Transverse colon (tissue), 4 donors: Measurements from ENCODE around the gene GGTLC1. TPM values are rescaled to one million over a fixed set of nuclear protein-coding genes. Genes with fewer than 3 reads are reported as not detected.

Experiments
- DNase-seq: peaks from one replicate; pipeline ENCODE4 v3.0.0-alpha.2; 2019
- H3K27ac ChIP-seq, 4 donors: fragments of 200-600 bp; sonication (generic); 2 replicates each; pipeline ENCODE4 v1.5.1; 2016 to 2018; ENCODE audit warnings: inconsistent platforms in 4 of 4
- H3K27me3 ChIP-seq: fragments of 200-600 bp; sonication (generic); 2 replicates; pipeline ENCODE4 v1.5.1; 2017; ENCODE audit warnings: inconsistent platforms
- H3K36me3 ChIP-seq, 4 donors: fragments of 200-600 bp; sonication (generic); 2 replicates each; pipeline ENCODE4 v1.5.1; 2017 to 2019; ENCODE audit warnings: inconsistent platforms in 4 of 4
- H3K4me1 ChIP-seq, 4 donors: fragments of 200-600 bp; sonication (generic); 2 replicates each; pipeline ENCODE4 v1.5.1; 2017 to 2020; ENCODE audit warnings: inconsistent platforms in 4 of 4
- H3K4me3 ChIP-seq, 4 donors: fragments of 200-600 bp; sonication (generic); 1 replicate in 1 of 4; 2 replicates in 3 of 4; pipeline versions ENCODE4 v1.5.1 to v1.6.1; 2017 to 2019; ENCODE audit warnings: inconsistent platforms in 4 of 4
- H3K9me3 ChIP-seq, 2 donors: fragments of 200-600 bp; sonication (generic); 2 replicates each; pipeline ENCODE4 v1.5.1; 2017 to 2019; ENCODE audit warnings: inconsistent platforms in 2 of 2
- CTCF ChIP-seq, 5 experiments: fragments of 200-600 bp in 3 of 5; fragments of 450-650 bp in 2 of 5; sonication (generic) in 3 of 5; IDR thresholded peaks; 1 replicate in 2 of 5; 2 replicates in 3 of 5; pipeline ENCODE4 v1.5.1; 2016 to 2017; ENCODE audit warnings: antibody characterized with exemption in 5 of 5, inconsistent platforms in 3 of 5, mild to moderate bottlenecking in 2 of 5, moderate library complexity in 1 of 5
- EP300 ChIP-seq: sonication (generic); formaldehyde crosslinking; IDR thresholded peaks from one replicate; pipeline ENCODE4 v1.6.1; 2017; ENCODE audit warnings: antibody characterized with exemption, low read depth
- POLR2A ChIP-seq: fragments of 450-650 bp; IDR thresholded peaks from one replicate; pipeline ENCODE4 v1.6.1; 2016; ENCODE audit warnings: antibody characterized with exemption, mild to moderate bottlenecking, moderate library complexity
- POLR2AphosphoS5 ChIP-seq, 3 donors: sonication (generic); formaldehyde crosslinking; IDR thresholded peaks; one replicate each; pipeline ENCODE4 v1.6.1; 2016; ENCODE audit warnings: antibody characterized with exemption in 3 of 3
- WGBS, 2 donors: methylation state at CpG; one replicate each; pipeline ENCODE4 v1.1.5; 2018; ENCODE audit warnings: low coverage in 1 of 2; 5-methylcytosine and 5-hydroxymethylcytosine counted together
- in situ Hi-C, 4 donors: fragments of 200-750 bp; cut with MboI; loops; one replicate each; pipeline versions ENCODE4 v1.15.0 to v1.15.1; 2017; ENCODE audit warnings: low sequenced_read_pairs in 3 of 4, low pct_ligation_motif_present in 1 of 4, low pct_unique_long_range_greater_than_20kb in 1 of 4
- intact Hi-C: fragments of 100-400 bp; cut with DNase I; formaldehyde crosslinking; loops from one replicate; pipeline ENCODE4 v1.15.1; 2023; ENCODE audit warnings: low total_unique reads
- total RNA-seq, 4 donors: library from RNA; depleted of rRNA; stranded (reverse); fragments of >200 nt; gene quantifications; one replicate each; pipeline ENCODE4 v1.1.0, GENCODE V29; 2016

Gene GGTLC1
- total RNA-seq, 4 donors from 2014 or later, result not detected

GRCh38 chr20:23966298-23966697, 22.3 kb downstream of the GGTLC1 start:
- in situ Hi-C loops (no loop called here), intact Hi-C loops (no loop called here)
- 85% methylated on average over 6 of the region's 6 CpGs; no CpG with 5 or more reads in 1 of the 2 donors for WGBS, 2 donors
- H3K27me3 ChIP-seq, result no peaks in the 10 kb centered on the region
- H3K36me3 ChIP-seq, result no peaks in the 10 kb centered on the region
- no peaks in the 10 kb centered on the region for H3K4me1 ChIP-seq
- TF ChIP-seq POLR2AphosphoS5 (IDR thresholded peaks at IDR 0.05) (no peak), CTCF (IDR thresholded peaks at IDR 0.05) (no peak), POLR2A (no peak), EP300 (no peak)
- H3K9me3 ChIP-seq, result no peaks in the 10 kb centered on the region
- no peak overlapping the region for H3K4me3 ChIP-seq
- DNase-seq, result no peak
- no peak overlapping the region for H3K27ac ChIP-seq

- H3K4me3 ChIP-seq, result no peak overlapping the region
- in situ Hi-C loops, result no loop called here
- H3K27ac ChIP-seq, result no peak overlapping the region
- WGBS, 2 donors, result 14 to 38% methylated on average over 1 of the region's 1 CpG
- TF ChIP-seq CTCF (IDR thresholded peaks at IDR 0.05) (no peak), POLR2AphosphoS5 (IDR thresholded peaks at IDR 0.05) (no peak), EP300 (no peak), POLR2A (no peak)
- intact Hi-C loops, result no loop called here
- H3K4me1 ChIP-seq, result no peaks in the 10 kb centered on the region
- no peak for DNase-seq
- no peaks in the 10 kb centered on the region for H3K36me3 ChIP-seq
- no peaks in the 10 kb centered on the region for H3K9me3 ChIP-seq
- no peaks in the 10 kb centered on the region for H3K27me3 ChIP-seq
Measured at GRCh38 chr20:23963941-23964340, 24.6 kb downstream of the GGTLC1 start.

DNA sequence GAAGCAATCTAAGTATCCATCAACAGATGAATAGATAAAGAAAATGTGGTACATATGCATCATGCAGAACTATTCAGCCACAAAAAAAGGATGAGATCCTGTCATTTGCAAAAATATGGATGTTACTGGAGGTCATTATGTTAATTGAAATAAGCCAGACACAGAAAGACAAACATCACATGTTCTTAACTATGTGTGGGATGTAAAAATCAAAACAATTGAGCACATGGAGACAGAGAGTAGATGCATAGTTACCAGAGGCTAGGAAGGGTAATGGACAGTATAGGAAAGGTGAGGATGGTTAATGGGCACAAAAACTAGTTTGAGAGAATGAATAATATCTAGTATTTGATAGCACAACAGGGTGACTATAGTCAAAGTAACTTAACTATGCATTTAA, 26.3 kb downstream of the GGTLC1 start:
- H3K9me3 ChIP-seq, result no peaks in the 10 kb centered on the region
- DNase-seq, result no peak
- no peaks in the 10 kb centered on the region for H3K27me3 ChIP-seq
- TF ChIP-seq POLR2A, result no peak
- TF ChIP-seq CTCF (IDR thresholded peaks at IDR 0.05), result no peak
- no peak for TF ChIP-seq EP300
- in situ Hi-C loops (no loop called here), intact Hi-C loops (no loop called here)
- H3K4me3 ChIP-seq, result no peak overlapping the region
- no peaks in the 10 kb centered on the region for H3K4me1 ChIP-seq
- no peaks in the 10 kb centered on the region for H3K36me3 ChIP-seq
- no peak overlapping the region for H3K27ac ChIP-seq

DNA sequence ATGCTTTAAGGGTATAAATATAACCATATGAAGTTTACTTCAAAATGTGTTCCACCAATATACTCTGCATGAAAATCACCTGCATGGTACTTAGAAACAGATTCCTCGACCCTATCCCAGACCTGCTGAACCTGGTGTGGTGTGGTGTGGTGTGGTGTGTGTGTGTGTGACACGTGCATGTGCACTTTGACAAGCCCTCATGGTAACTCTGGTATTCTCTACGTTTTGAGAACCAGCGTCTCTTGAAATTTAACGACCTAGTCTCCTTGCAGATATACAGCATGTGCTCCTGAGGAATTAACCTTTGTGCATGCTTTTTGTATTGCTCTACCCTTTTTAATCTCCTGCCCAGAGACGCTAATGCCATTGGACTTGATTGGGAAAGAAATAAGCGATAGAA, 29.5 kb downstream of the GGTLC1 start:
- no peak overlapping the region for H3K4me3 ChIP-seq
- in situ Hi-C loops (no loop called here), intact Hi-C loops (no loop called here)
- H3K27me3 ChIP-seq, result no peaks in the 10 kb centered on the region
- 60 to 70% methylated on average over 4 to 7 of the region's 7 CpGs for WGBS, 2 donors
- no peaks in the 10 kb centered on the region for H3K36me3 ChIP-seq
- no peak for TF ChIP-seq EP300
- no peak for TF ChIP-seq CTCF (IDR thresholded peaks at IDR 0.05)
- TF ChIP-seq POLR2A, result no peak
- no peak for TF ChIP-seq POLR2AphosphoS5 (IDR thresholded peaks at IDR 0.05)
- H3K4me1 ChIP-seq, result no peaks in the 10 kb centered on the region
- no peak overlapping the region for H3K27ac ChIP-seq
- DNase-seq, result no peak
- H3K9me3 ChIP-seq, result no peaks in the 10 kb centered on the region
